ENCODE data around the gene SCAMP4.

SCAMP4 gene

DNA sequence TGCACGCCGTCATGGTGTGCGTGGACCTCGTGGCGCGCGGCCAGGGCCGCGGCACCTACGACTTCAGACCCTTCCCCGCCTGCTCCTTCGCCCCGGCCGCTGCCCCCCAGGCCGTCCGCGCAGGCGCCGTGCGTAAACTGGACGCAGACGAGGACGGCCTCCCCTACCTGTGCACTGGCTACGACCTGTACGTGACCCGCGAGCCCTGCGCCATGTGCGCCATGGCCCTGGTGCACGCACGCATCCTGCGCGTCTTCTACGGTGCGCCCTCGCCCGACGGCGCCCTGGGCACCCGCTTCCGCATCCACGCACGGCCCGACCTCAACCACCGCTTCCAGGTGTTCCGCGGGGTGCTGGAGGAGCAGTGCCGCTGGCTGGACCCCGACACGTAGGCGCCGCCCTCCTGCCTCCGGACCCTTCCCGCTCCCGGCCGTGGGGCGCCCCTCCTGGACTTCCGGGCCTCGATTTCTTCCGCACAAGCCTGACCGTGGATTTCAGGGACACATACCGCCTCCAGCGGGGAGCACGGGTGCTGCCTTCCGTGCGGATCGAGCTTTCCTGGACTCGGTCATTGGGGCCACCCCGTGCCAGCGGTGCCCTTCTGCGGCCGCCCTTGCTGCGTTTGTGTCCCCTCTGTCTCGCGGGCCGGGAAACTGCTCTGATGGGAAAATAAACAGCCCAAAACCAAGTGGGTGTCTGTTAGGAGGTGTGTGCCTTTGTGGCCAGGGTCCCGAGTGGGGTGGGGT, 7.7 kb downstream of the SCAMP4 start:
- DNase-seq (ENCODE audit: low spot score) = no peak

DNA sequence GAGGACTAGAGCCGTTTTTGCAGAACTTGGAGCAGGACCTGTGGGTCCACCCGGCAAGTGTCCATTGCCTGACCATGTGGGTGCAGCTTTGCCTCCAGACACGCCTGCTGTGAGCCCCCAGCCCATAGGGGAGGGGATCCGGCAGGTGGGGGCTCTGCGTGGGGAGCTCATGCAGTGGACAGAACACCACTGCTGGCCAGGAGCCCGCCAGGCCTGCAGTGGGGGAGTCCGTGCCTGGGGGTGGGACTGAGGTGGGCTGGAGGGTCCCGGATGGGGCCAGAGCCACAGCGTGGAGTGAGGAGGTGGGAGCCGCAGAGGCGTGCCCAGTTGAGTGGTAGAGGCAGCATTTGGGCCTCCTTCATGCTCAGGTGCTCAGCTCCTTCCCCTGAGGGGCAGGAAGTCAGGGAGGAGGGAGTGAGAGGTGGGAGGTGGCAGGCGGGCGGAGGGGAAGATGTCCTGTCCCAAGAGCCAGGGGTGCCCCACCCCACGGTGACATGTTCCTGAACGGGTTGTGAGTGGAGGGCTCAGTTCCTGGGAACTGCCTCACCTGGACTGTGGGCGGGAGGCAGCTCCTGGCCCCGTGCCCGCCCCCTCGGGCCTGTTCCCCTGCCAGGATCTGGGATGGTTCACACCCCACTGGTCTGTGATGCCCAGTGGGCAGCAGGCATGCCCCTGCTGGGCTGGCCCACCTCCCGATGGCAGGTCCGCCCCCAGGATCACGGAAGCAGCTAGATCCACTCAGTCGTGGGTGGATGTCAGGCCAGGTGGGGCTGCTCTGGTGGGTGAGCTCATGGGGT, 8.8 kb downstream of the SCAMP4 start:
- DNase-seq (ENCODE audit: low spot score) = no peak

DNA sequence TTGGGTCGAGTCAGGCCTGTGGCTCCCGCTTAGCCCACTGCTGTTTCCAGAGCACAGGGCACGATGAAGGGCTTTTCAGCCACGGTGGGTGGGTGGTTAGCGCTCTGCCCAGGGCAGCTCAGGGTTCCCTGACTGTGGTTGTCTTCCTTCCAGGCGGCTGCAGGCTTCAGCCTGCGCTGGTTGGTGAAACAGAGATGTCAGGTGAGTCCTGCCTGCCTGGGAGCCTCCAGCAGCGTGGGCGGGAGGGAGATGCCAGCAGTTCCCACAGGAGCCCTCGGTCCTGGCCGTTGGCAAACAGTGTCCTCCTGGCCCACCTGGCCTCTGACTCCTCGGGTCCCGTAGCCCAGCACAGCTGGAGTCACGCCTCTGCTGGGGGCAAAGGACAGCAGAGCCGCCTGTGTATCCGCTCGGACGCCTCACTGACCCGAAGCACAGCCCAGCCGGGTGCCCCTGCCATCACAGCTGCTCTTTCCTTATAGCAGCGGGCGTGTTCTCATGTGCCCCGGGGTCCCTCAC, 9.7 kb downstream of the SCAMP4 start:
- no peak for DNase-seq (ENCODE audit: low spot score)

DNA sequence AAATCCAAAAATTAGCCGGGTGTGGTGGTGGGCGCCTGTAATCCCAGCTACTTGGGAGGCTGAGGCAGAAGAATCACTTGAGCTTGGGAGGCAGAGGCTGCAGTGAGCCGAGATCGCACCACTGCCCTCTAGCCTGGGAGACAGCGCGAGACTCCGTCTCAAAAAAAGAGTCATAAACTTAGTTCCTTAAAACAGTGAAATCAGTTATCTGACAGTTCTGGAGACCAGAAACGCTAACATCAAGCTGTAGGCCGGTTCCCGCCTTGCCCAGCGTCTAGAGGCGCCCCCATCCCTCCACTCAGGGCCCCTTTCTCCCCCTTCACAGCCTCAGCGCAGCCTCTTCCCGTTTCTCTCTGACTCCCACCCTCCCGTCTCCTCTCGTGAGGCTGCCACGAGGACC, 11.9 kb downstream of the SCAMP4 start:
- DNase-seq (ENCODE audit: low spot score) = no peak

DNA sequence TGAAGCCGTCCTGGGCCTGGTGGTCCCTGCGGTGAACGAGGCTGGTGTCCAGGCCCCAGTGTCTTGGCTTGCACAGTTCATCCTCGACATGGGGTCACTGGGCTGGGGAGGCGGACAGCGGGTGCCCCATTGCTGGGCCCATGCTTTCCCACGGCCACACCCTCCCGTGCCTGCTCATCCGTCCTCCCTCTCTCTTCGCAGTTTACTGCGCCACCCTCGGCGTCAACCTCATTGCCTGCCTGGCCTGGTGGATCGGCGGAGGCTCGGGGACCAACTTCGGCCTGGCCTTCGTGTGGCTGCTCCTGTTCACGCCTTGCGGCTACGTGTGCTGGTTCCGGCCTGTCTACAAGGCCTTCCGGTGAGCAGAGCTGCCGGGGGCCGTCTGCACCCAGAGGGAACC, 12.7 kb downstream of the SCAMP4 start:
- DNase-seq (ENCODE audit: low spot score) = no peak

DNA sequence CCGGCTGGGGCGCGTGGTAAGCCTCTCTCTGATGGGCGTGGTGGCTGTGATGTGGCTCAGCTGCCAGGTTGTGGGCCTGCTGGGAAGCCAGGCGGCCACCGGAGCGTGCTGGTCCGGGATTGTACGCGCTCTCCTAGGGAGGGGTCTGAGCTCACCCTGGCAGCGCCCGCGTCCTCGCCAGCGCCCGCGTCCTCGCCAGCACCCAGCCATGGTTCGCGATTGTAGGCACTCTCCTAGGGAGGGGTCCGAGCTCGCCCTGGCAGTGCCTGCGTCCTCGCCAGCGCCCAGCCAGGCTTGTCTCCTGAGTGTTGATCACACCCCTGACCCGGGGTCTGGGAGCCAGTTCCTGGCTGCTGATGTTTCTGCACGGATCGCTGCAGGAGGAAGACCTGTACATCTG, 13.8 kb downstream of the SCAMP4 start:
- no peak for DNase-seq (ENCODE audit: low spot score)

DNA sequence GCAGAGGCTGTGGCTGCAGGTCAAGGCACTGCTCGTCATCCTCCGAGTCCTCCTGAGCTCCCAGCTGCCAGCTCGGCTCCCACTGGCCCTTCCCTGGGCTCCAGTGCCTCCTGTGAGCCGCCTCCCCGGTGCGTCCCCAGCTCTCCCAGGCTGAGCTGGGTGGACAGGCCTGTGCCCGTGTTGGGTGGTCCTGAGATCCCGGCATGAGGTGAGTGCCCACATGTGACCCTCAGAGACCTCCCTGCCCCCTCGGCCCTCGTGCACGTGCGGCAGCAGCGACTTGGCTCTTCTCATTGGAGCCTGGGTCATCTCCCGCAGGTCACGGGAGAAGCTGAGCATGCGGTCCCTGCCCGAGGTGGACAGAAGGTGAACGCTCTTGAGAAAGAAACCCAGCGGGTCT, 15.4 kb downstream of the SCAMP4 start:
- no peak for DNase-seq (ENCODE audit: low spot score)

DNA sequence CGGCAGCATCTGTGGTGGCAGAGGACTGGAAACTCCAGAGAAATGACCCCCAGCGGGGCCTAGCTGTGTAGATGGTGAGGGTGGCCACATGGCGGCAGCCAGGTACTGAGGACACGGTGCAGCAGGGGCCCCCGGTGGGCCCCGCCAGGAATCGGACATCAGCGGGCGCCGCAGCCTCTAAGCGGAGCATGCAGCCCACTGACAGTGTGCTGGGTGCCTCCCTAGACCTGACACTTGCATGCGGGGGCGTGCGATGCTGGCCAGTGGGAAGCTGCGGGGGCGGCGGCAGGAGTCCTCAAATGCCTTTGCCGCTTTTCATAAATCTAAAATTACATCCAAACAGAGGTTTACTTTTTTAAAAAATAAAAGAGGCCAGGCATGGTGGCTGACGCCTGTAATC, 16.1 kb downstream of the SCAMP4 start:
- no peak for DNase-seq (ENCODE audit: low spot score)

DNA sequence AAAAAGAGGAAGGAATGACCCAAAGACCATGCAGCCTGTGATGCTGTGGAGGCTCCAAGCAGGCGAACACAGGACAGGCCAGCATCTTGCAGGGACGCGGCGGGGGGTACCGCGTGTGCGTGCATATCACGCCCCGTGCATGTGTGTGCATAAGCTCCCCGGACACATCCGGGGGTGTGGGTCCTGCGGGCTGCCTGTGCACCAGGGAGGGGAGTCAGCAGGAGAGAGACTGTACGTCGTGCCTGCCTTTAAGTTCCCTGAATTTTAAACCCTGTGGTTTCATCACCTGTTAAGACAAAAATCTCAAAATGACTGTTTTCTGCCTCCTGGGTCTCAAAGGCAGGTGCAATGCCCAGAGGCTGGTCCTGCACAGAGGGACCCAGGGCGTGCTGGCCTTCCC, 16.6 kb downstream of the SCAMP4 start:
- DNase-seq (ENCODE audit: low spot score) = no peak

DNA sequence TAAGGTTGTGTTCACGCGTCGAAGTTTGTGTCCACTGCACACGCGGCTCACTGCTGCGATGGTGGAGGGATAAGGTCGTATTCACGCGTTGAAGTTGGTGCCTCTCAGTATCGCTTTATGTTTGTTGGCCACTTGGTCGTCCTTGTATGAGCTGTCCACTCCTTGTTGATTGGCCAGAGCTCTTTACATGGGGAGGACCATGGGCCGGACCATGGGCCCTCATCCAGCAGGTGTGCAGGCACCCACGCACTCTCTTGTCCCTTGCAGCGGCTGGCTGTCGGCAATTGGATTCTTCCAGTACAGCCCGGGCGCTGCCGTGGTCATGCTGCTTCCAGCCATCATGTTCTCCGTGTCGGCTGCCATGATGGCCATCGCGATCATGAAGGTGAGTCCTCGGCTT, 17.6 kb downstream of the SCAMP4 start:
- DNase-seq (ENCODE audit: low spot score) = no peak

DNA sequence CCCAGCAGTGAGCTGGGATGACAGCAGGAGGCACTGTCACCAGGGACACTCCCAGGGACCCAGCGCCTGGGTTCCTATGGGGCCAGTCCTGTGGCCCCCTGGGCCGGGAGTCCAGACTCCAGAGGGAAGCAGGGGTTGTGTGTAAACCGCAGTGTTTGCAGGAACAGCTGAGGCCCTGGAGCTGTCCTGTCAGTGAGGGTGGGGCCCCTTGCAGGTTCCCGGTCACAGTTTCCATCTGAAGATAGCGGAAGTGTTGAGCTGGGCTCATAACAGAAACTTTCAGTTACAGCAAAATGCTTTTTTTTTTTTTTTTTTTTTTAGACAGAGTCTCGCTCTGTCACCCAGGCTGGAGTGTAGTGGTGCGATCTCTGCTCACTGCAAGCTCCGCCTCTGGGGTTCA, 18.1 kb downstream of the SCAMP4 start:
- no peak for DNase-seq (ENCODE audit: low spot score)

DNA sequence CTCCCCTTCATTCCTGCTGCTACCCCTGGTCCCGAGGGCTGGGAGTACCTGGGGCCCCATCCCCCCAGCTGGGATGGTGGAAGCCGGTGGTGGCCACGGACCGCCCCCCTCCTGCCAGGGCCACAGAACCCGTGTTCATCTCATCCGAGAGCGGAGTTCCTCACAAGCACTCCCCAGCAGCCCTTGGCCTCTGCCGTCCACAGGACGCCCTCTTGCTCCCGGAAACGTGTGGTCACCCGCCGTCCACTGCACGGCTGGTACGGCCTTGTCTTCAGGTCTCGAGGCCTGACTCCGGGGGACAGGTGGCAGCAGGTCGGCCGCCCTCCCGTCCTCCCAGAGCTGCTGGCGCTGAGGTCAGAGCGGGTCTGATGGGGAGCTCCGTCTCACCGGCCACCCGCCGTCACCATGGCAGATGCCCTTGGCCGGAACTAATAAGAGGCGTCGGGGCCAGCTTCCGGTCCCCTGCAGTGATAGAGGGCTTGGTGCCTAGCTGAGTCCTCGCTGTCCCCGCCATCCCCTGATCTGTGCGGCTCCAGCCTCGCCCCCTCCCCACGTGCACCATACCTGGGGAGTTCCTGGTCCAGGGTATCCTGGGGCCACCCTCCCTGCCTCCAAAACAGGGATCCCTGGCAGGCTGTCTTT, 19.2 kb downstream of the SCAMP4 start:
- DNase-seq (ENCODE audit: low spot score) = no peak

DNA sequence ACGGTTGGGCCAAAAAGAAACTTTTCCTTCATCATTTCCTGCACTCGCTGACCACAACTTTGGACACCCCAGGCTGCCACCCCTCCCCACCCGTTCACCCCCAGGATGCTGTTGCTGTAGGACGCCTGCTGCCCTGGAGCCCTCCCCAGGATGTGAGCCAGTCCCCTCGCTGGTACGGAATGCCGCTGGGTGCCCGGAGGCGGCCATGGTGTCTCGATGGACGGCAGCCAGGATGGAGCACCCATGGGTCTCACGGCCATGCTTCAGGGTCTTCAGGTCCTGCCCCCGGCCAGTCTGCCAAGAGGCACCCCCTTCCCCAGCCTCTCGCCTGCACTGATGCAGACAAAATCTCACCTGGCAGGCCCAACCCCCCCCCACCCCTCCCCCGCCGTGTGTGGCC, 20.3 kb downstream of the SCAMP4 start:
- no peak for DNase-seq (ENCODE audit: low spot score)

DNA sequence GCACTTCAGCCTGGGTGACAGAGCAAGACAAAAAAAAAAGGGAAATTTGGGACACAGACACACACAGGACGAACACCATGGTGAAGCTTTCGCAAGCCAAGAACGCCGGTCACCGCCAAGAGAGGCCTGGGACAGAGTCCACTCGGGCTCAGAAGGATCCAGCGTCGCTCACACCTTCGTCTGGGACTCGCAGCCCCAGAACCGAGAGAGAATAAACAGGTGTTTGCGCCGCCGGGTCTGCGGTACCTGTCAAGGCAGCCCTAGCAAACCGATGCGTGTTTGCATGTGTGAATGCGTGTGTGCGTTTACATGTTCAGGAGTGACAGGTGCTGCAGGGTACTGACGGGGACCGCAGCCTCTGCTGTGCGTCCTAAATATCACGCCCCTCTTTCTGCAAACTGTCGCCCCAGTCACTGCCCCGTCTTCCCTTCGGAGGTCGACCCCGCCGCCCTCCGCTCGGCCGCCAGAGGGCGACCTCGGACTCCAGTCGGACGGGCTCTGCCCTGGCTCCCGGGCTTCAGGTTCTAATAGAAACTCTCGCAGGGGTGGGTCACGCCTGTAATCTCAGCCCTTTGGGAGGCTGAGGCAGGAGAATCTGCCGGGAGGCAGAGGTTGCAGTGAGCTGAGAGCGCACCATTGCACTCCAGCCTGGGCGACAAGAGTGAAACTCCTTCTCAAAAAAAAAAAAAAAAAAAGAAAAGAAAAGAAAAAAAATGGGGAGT, 24.0 kb downstream of the SCAMP4 start:
- peak; percentile 66 for DNase-seq (ENCODE audit: low spot score)

DNA sequence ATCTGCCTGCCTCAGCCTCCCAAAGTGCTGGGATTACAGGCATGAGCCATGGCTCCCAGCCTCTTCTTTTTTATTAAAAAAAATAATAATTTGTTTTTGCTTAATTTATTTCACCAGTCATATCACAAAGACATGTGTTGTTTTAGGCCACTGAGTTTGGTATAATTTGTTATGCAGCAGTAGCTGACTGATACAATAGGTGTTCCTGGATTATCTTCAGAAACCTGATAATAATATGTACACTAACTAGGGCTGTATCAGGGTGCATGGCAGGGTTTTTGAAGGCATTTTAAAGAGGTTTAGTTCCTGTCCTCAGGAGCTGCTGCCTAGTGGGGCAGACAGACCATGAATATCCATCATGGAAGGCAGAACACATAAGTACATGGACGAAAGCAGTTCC, 26.2 kb downstream of the SCAMP4 start:
- DNase-seq (ENCODE audit: low spot score) = no peak

DNA sequence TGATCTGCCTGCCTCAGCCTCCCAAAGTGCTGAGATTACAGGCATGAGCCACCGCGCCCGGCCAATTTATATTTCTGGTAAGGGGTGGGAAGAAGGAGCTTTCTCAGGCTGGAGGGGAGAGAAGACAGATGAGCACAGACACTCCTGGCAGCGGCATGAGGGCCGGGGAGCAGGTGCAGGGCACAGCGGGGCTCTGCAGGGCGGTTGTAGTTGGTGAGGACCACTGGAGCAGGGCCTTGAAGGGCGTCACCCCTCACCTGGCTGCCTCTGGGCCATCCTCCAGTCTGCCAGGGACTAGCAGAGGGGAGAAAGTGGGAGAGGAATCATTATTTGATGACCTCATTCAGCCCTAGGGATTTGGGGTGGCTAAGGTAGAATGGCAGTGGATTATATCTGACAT, 27.2 kb downstream of the SCAMP4 start:
- DNase-seq (ENCODE audit: low spot score) = no peak

DNA sequence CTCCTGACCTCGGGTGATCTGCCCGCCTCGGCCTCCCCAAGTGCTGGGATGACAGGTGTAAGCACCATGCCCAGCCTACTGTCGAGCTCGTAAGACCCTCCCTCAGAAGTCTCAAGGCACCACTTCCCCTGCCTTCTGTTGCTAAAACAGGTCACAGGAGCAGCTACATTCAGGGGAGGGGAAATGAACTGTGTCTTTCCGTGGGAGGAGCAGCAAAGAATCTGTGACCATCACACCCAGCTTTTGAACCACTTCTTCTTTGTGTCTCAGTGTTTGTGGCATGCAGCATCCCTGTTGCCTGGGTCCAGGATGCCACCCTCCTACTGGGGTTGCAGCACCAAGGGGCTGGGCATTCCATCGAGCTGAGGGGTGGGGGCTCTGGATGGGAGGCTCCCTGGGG, 28.0 kb downstream of the SCAMP4 start:
- DNase-seq (ENCODE audit: low spot score) = no peak

DNA sequence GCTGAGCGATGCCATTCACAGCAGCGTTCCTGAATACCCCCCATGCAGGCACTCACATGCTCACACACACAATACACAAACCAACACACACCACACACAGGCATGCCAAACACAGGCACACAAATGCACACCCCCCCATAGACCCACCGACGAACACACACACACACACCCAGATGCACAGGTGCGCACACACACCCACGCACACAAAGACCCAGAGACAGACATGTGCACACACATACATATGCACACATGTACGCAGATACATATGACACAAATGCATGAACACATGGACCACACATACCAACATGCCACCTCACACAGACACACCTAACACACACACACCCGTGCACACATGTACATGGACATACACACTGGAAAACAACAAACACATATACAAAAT, 28.7 kb downstream of the SCAMP4 start:
- DNase-seq (ENCODE audit: low spot score) = no peak

DNA sequence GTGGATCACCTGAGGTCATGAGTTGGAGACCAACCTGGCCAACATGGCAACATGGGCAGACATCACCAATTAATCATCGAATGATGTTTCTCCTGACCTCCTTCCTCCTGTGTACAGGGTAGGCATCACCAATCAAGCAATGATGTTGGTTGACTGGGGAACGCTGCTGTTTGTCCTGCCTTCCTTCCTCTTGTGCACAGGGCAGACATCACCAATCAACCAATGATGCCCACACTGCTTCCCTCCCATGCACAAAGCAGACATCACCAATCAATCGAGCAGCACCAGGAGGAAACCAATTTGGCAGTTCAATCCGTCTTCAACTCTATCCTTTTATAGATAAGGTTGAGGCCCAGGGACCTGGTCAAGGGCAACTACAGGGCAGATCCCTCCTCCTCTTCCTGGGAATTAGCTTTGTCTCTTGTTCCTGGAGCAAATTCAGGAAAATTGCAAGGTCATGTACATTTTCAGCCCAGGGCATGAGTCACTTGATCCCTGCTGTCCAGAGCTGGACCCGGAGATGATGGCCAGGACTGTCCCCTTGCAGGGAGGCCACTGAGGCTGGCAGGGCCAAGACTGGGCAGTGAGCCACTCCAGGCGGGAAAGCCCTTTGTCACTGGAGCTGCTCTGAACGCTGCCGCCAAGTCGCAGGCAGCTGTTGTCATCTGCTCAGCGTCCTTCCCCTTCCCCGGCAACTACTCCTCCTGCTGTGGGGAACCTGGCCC, 30.4 kb downstream of the SCAMP4 start:
- DNase-seq (ENCODE audit: low spot score) = peak; percentile 62

DNA sequence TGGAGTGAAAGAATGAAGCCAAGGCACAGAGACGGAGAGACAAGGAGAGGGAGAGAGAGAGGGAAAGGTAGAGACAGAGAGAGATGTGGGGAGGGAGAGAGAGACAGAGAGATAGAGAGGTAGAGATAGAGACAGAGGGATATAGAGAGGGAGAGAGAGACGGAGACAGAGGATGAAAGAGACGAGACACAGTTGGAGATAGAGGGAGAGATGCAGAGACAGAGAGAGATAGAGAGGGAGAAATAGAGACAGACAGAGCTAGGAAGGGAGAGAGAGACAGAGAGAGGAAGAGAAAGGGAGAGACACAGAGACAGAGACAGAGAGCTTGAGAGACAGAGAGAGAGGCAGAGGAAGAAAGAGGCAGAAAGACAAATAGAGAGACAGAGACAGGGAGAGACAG, 31.2 kb downstream of the SCAMP4 start:
- no peak for DNase-seq (ENCODE audit: low spot score)

DNA sequence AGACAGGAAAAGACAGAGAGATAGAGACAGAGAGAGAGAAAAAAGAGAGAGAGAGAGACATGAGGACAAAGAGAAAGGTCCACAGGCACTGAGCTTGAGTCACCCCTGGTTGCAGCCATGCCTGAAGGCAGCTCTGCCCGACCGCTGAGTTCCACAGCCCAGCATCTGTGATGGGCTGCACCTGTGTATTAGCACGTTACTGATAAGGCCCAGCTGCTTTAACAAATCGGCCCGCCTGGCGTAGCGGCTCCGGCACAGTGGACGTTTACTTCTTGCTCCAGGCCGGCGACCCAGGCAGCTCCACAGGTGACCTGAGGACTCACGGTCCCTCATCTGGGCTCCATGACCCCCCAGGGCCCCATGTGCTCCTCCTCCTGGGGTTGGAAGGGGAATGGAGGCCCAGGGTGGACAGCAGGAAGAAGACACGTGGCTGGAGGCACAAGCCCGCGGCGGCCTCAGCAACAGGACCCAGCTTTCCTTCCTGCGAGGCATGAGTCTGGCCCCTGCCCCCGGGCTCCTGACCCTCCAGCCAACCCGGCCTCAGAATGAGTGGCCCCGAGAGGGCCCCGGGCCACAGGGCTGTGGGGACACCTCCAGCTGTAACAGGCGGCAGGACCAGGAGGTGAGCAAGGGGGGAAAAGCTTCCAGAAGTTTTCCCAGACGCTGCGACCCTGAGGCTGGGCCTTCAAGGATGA, 31.9 kb downstream of the SCAMP4 start:
- DNase-seq (ENCODE audit: low spot score) = no peak

All from pons (tissue), 1 donor.